Measurements from ENCODE around the gene ADAMTS17. TPM values are rescaled to one million over a fixed set of nuclear protein-coding genes. Genes with fewer than 3 reads are reported as not detected.

The ADAMTS17 gene
- total RNA-seq, 2 experiments from 2014 or later, result 0.99 to 1.2 TPM

DNA sequence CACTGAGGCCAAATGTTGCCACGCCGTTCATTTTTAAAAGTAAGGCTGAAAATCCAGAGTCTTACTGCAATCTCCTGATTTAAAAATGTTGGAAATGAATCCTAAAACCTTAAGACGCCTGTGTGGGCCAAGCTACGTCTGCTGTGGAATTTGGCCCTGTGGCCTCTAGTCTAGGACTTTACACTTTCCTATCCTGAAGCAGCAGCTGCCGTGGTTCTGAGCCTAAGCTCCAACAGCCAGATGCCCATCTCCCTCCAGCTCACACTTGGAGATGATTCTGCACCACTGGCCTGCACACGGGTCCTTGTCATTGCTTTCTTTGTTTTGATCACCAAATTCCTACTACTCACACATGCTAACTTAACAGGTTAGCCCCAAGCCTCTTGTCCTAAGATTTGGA is 322.2 kb downstream of the ADAMTS17 start:
- intact Hi-C loops (cut with micrococcal nuclease), result no loop called here
- Mint-ChIP-seq H3K36me3 (peaks cover 2% of the 10 kb centered on the region), H3K4me3 (no peak overlapping the region), H3K4me1 (ENCODE audit: low read depth) (no peaks in the 10 kb centered on the region), H3K27me3 (no peaks in the 10 kb centered on the region), H3K9me3 (peaks cover 2% of the 10 kb centered on the region), H3K27ac (no peak overlapping the region)
- DNase-seq, result no peak
- ChIA-PET POLR2A (no interaction called here), CTCF (no interaction called here)

DNA sequence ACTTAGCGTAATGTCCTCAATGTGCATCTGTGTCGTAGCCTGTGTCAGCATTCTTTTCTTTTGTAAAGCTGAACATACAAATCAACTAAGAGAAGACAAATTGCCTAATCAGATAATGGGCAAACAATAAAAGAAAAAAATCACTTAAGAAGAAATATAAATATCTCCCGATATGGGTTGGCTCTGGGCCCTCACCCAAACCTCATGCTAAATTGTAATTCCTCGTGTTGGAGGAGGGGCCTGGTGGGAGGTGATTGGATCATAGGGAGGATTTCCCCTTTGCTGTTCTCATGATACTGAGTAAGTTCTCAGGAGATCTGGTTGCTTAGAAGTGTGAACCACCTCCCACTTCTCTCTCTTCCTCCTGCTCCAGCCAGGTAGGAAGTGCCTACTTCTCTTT is 323.6 kb downstream of the ADAMTS17 start:
- Mint-ChIP-seq H3K27ac (no peak overlapping the region), H3K9me3 (peaks cover 2% of the 10 kb centered on the region), H3K27me3 (no peaks in the 10 kb centered on the region), H3K4me1 (ENCODE audit: low read depth) (no peaks in the 10 kb centered on the region), H3K4me3 (no peak overlapping the region), H3K36me3 (peaks cover 2% of the 10 kb centered on the region)
- ChIA-PET POLR2A (no interaction called here), CTCF (no interaction called here)
- DNase-seq, result no peak
- intact Hi-C loops (cut with micrococcal nuclease), result no loop called here

DNA sequence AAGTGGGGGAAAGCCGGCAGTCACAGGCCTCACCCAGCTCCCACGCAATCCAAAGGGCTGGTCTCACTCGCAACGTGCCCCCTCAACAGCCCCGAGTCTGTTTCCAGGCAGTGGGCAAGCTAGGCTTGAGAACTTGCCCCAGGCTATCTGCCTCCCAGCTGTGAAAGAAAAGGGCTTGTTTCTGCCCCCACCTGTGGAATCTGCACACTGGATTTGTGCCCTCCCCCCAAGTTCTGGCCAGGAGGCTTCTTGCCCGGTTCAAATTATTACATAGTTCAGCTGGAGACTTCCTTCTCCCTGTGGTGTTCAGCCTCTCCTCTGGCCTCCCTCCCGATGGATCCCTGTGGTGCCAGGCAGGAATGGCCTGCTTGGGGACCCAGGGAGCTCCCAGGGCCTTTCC is 324.6 kb downstream of the ADAMTS17 start:
- Mint-ChIP-seq H3K4me1 (ENCODE audit: low read depth) (no peaks in the 10 kb centered on the region), H3K4me3 (no peak overlapping the region), H3K36me3 (peaks cover 2% of the 10 kb centered on the region), H3K9me3 (peaks cover 6% of the 10 kb centered on the region), H3K27ac (no peak overlapping the region), H3K27me3 (no peaks in the 10 kb centered on the region)
- CTCF ChIA-PET, result no interaction called here
- intact Hi-C loops (cut with micrococcal nuclease), result no loop called here
- no peak for DNase-seq
- POLR2A ChIA-PET, result no interaction called here

DNA sequence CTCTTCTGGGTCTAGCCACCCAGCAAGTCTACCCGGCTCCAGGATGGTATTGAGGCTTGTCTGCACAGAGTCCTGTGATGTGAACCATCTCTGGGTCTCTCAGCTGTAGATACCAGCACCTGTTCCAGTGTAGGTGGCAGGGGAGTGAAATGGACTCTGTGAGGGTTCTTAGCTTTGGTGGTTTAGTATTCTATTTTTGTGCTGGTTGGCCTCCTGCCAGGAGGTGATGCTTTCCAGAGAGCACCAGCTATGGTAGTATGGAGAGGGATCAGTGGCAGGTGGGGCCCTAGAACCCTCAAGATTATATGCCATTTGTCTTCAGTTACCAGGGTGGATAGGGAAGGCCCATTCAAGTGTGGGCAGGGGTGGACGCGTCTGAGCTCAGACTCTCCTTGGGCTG is 325.1 kb downstream of the ADAMTS17 start:
- no peak for DNase-seq
- H3K4me1 Mint-ChIP-seq (ENCODE audit: low read depth), result no peaks in the 10 kb centered on the region

DNA sequence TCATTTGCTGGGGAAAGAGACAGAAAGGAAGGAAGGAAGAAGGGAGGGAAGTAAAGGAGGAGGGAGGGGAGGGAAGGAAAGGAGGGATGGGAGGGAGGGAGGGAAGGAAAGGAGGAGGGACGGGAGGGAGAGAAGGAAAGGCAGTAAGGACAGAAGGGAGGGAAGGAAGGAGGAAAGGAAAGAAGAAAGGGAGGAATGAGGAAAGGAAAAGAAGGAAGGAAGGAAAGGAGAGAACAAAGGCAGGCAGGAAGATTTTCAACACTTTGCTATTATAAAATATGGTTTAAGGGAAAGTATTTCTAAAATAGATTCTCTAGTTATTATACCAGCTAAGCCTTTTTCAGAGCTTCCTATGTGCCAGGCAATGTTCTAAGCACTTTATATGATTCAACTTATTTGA is 330.5 kb downstream of the ADAMTS17 start:
- H3K4me1 Mint-ChIP-seq (ENCODE audit: low read depth), result no peaks in the 10 kb centered on the region
- ChIA-PET CTCF (no interaction called here), POLR2A (no interaction called here)
- H3K9me3 Mint-ChIP-seq, result peaks cover 5% of the 10 kb centered on the region
- H3K27me3 Mint-ChIP-seq, result no peaks in the 10 kb centered on the region
- H3K27ac Mint-ChIP-seq, result no peak overlapping the region
- intact Hi-C loops (cut with micrococcal nuclease), result no loop called here
- no peaks in the 10 kb centered on the region for H3K36me3 Mint-ChIP-seq
- H3K4me3 Mint-ChIP-seq, result no peak overlapping the region
- DNase-seq, result no peak

More for the DNA sequence above, 325.1 kb downstream of the ADAMTS17 start:
- ChIA-PET POLR2A (no interaction called here), CTCF (no interaction called here)
- Mint-ChIP-seq H3K27ac (no peak overlapping the region), H3K27me3 (no peaks in the 10 kb centered on the region), H3K36me3 (peaks cover 2% of the 10 kb centered on the region), H3K4me3 (no peak overlapping the region), H3K9me3 (peaks cover 6% of the 10 kb centered on the region)
- intact Hi-C loops (cut with micrococcal nuclease), result no loop called here

DNA sequence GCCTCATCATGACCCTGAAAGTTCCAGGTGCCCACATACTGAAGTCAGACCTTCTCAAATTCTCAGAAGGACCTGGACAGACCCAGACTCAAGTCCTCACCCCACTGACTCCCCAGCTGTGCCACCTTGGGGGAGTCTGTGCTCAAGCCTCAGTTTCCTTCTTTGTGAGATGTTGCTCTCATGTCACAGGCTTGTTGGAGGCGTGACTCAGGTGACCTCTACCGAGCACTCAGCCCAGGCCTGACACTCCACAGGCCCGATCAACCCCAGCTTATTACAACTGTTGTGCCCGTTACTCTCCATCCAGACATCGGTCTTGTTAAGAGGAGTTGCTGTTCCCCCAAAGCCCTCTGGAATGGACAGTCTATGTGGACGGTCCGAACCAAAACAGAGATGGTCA is 332.4 kb downstream of the ADAMTS17 start:
- Mint-ChIP-seq H3K27me3 (no peaks in the 10 kb centered on the region), H3K27ac (no peak overlapping the region), H3K4me3 (no peak overlapping the region), H3K9me3 (peaks cover 5% of the 10 kb centered on the region), H3K36me3 (no peaks in the 10 kb centered on the region), H3K4me1 (ENCODE audit: low read depth) (no peaks in the 10 kb centered on the region)
- intact Hi-C loops (cut with micrococcal nuclease), result loop anchor here (10.0 kb wide), 1 partner anchor 105 kb away; no protein-coding TSS in a partner anchor
- CTCF ChIA-PET, result no interaction called here
- POLR2A ChIA-PET, result no interaction called here
- no peak for DNase-seq

DNA sequence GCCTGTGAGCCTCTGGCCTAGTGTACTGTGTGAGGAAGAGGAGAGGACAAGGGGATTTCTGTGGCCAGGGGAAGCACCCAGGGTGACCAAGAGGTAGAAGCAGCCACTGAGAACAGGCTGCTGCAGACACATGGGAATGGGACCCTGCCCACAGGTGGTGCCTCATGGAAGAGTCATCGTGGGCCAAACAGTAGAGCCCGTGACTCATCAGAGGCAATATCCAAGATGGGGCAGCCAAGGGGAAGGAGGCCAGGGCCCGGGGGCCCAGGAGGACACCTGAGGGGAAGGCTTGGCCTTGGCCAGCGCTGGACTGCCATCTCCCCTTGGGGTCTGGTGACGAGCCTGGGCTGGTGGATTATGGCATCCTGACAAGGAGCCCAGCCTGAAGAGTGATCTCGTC is 333.5 kb downstream of the ADAMTS17 start:
- H3K4me1 Mint-ChIP-seq (ENCODE audit: low read depth), result no peaks in the 10 kb centered on the region
- no peaks in the 10 kb centered on the region for H3K27me3 Mint-ChIP-seq
- no peak overlapping the region for H3K4me3 Mint-ChIP-seq
- CTCF ChIA-PET, result no interaction called here
- H3K27ac Mint-ChIP-seq, result no peak overlapping the region
- no peak for DNase-seq
- intact Hi-C loops (cut with micrococcal nuclease), result loop anchor here (10.0 kb wide), 1 partner anchor 107 kb away; no protein-coding TSS in a partner anchor
- POLR2A ChIA-PET, result no interaction called here
- H3K36me3 Mint-ChIP-seq, result no peaks in the 10 kb centered on the region
- peaks cover 5% of the 10 kb centered on the region for H3K9me3 Mint-ChIP-seq

DNA sequence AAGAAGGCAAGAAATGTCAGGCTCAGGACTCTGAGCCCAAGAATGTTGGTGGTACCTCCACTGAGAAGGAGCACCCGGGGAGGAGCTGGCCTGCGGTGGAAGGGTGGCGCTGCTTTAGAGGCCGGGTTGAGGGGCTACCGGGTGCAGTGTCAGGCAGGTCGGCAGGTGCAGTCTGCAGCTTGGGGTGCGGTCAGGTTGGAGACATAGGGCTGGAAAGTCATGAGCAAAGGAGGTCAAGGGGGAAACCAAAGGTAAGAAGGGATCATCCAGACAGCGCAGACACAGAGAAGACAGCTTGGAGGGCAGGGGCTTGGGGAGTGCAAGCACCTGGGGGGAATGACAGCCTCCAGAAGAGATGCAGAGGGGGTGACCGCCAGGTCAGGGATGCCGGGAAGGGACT is 334.2 kb downstream of the ADAMTS17 start:
- ChIA-PET CTCF (no interaction called here), POLR2A (no interaction called here)
- DNase-seq, result no peak
- Mint-ChIP-seq H3K36me3 (no peaks in the 10 kb centered on the region), H3K4me3 (no peak overlapping the region), H3K9me3 (peaks cover 3% of the 10 kb centered on the region), H3K27me3 (no peaks in the 10 kb centered on the region), H3K4me1 (ENCODE audit: low read depth) (no peaks in the 10 kb centered on the region), H3K27ac (no peak overlapping the region)
- intact Hi-C loops (cut with micrococcal nuclease), result loop anchor here (10.0 kb wide), 1 partner anchor 107 kb away; no protein-coding TSS in a partner anchor

DNA sequence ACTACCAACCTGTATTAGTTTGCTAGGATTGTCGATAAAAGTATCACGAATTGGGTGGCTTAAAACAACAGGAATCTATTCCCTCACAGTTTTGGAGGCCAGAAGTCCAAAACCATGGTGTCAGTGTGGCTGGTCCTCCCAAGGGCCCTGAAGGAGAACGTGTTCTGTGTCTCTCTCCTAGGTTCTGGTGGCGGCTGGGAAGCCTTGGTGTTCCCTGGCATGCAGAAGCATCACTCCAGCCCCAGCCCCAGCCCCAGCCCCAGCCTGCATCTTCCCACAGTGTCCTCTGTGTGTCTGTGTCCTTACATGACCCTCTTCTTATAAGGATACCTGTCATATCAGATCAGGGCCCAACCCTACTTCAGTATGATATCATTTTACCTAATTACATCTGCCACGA is 336.1 kb downstream of the ADAMTS17 start:
- no peak for DNase-seq
- Mint-ChIP-seq H3K27ac (no peak overlapping the region), H3K36me3 (no peaks in the 10 kb centered on the region), H3K4me3 (no peak overlapping the region), H3K4me1 (ENCODE audit: low read depth) (peaks cover 2% of the 10 kb centered on the region), H3K9me3 (no peaks in the 10 kb centered on the region), H3K27me3 (no peaks in the 10 kb centered on the region)
- ChIA-PET CTCF (no interaction called here), POLR2A (no interaction called here)
- intact Hi-C loops (cut with micrococcal nuclease), result loop anchor here (10.0 kb wide), 1 partner anchor 109 kb away; no protein-coding TSS in a partner anchor

DNA sequence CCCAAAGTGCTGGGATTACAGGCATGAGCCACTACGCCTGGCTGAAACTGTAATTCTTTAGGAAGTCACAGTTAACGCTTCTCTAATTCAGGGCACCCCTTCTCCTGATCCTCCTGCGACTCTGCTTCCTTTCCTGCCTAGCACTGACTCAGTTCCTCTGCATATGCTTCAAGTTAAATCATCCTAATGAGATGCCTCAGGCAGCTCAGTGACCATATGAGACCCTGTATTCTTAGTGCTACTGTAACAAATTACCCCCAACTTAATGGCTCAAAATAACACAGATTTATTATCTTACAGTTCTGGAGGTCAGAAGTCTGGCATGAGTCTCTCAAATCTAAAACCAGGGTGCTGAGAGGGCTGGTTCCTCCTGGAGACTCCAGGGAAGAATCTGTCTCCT is 336.8 kb downstream of the ADAMTS17 start:
- peaks cover 2% of the 10 kb centered on the region for H3K4me1 Mint-ChIP-seq (ENCODE audit: low read depth)
- no peak for DNase-seq
- intact Hi-C loops (cut with micrococcal nuclease), result loop anchor here (10.0 kb wide), 1 partner anchor 110 kb away; no protein-coding TSS in a partner anchor
- H3K9me3 Mint-ChIP-seq, result no peaks in the 10 kb centered on the region
- H3K36me3 Mint-ChIP-seq, result no peaks in the 10 kb centered on the region
- ChIA-PET CTCF (no interaction called here), POLR2A (no interaction called here)
- no peaks in the 10 kb centered on the region for H3K27me3 Mint-ChIP-seq
- no peak overlapping the region for H3K27ac Mint-ChIP-seq
- H3K4me3 Mint-ChIP-seq, result no peak overlapping the region

DNA sequence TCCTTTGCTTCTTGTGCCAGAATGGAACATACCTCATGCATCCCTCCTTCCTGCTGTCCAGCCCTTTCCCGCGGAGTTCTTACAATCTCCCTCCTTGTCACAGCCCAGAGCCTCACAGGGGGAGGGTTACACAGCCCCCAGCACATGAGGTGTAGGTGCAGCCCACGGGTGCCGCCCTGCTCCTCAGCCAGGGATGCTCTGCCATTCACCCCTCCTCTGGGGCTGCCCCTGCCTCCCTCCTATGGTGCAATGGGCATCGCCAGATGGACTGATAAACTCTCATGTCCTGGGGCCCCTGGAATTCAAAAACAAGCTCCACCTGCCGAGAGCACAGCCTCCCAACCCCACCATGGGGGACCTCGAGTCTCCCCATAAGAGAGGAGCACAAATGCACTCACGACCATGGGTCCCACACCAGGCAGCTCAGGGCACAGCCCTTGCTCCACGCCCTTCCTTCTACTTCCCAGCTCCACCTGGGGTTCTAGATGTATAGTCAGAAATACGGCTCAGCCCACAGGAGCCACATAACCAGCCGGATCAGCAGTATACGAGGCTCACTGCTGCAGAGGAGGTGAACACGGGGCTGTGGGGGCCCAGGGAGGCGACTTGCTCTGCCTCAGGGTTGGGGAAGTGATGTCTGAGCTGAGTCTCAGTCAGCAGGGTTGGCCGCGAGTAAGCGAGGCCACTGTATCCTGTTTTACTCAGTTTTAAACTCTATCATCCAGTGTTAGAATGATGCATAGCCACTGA is 338.8 kb downstream of the ADAMTS17 start:
- Mint-ChIP-seq H3K27me3 (no peaks in the 10 kb centered on the region), H3K36me3 (no peaks in the 10 kb centered on the region), H3K27ac (no peak overlapping the region), H3K9me3 (no peaks in the 10 kb centered on the region), H3K4me3 (no peak overlapping the region), H3K4me1 (ENCODE audit: low read depth) (peaks cover 2% of the 10 kb centered on the region)
- CTCF ChIA-PET, result no interaction called here
- peak; percentile 16 for DNase-seq
- POLR2A ChIA-PET, result no interaction called here
- intact Hi-C loops (cut with micrococcal nuclease), result loop anchor here (10.0 kb wide), 1 partner anchor 112 kb away; no protein-coding TSS in a partner anchor

DNA sequence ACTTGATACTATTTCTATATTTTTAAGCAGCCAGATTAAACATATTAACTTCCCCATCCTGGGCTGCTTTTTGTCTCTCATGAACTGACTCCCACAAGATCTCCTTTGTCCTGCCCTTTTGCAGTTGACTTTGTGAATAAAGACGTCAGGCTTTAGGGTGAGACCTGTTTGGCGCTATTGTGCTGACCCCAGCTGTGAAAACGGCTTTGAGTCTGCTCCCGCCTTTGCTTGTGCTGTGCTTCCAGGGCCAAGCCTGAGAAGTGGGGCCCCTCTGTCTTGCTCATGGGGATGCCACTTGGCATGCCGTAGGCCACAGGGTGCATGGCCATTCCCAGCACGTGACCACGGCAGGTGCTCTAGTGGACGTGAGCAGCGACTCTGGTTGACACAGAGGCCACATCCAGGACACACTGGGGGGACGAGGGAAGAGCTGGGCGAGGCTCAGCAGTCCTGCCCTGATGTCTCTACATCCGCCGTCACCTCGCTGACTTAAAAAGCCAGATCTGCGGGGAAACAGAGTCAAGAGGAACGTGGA is 339.6 kb downstream of the ADAMTS17 start:
- DNase-seq, result no peak
- Mint-ChIP-seq H3K4me3 (no peak overlapping the region), H3K4me1 (ENCODE audit: low read depth) (peaks cover 2% of the 10 kb centered on the region), H3K27me3 (no peaks in the 10 kb centered on the region), H3K27ac (no peak overlapping the region), H3K36me3 (no peaks in the 10 kb centered on the region), H3K9me3 (no peaks in the 10 kb centered on the region)
- POLR2A ChIA-PET, result no interaction called here
- intact Hi-C loops (cut with micrococcal nuclease), result loop anchor here (10.0 kb wide), 1 partner anchor 113 kb away; no protein-coding TSS in a partner anchor
- CTCF ChIA-PET, result no interaction called here

DNA sequence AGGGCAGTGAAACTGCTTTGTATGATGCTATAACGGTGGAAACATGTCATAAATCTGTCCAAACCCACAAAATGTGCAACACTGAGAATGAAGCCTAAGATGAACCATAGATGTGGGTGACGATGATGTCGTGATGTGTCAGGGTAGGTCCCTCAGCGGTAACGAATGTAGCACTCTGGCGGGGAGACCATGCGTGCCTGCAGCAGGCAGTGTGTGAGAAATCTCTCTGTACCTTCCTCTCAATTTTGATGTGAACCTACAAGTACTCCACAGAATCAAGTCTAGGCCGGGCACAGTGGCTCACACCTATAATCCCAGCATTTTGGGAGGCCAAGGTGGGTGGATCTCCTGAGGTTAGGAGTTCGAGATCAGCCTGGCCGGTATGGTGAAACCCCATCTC is 340.4 kb downstream of the ADAMTS17 start:
- Mint-ChIP-seq H3K27me3 (no peaks in the 10 kb centered on the region), H3K9me3 (no peaks in the 10 kb centered on the region), H3K36me3 (peaks cover 2% of the 10 kb centered on the region), H3K27ac (peak overlapping the region; percentile 13), H3K4me1 (ENCODE audit: low read depth) (peaks cover 2% of the 10 kb centered on the region), H3K4me3 (no peak overlapping the region)
- CTCF ChIA-PET, result no interaction called here
- intact Hi-C loops (cut with micrococcal nuclease), result loop anchor here (10.0 kb wide), 1 partner anchor 113 kb away; no protein-coding TSS in a partner anchor
- DNase-seq, result peak; percentile 66
- POLR2A ChIA-PET, result no interaction called here

Data from activated CD4-positive, alpha-beta memory T cell treated with anti-CD3 and anti-CD28 coated beads for 36 hours (primary cell).